ENCODE results near the gene PRKAG2. TPM values are rescaled to one million over a fixed set of nuclear protein-coding genes. Genes with fewer than 3 reads are reported as not detected.

PRKAG2 gene
- total RNA-seq, 1 experiment from 2014 or later, result 28.2 TPM

DNA sequence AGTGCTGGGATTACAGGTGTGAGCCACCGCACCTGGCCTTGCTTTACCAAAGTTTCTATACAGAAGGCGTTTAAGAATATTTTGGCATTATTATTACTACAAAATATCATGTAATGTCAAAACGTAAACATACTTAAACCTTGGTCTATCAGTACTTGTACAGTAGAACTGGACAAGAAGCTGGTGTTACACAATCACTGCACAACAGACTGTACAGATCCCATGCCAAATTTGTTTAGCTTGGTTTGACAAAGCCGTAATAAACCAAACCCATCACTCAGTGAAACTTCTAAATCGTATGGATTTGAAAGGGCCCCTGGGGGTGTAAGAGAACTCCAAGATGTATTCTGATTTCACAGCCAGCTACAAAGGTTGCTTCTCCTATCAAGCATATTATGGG lies 305.4 kb downstream of the PRKAG2 start:
- Histone ChIP-seq H3K27ac (no peak overlapping the region), H3K36me3 (peaks cover 52% of the 10 kb centered on the region), H3K9me3 (replicated peaks) (no peaks in the 10 kb centered on the region), H3K4me1 (replicated peaks) (peaks cover 8% of the 10 kb centered on the region), H3K27me3 (replicated peaks) (no peaks in the 10 kb centered on the region), H3K4me3 (no peak overlapping the region)
- DNase-seq (ENCODE audit: low read depth in 1 of 2, low spot score in 2 of 2), result no peak

DNA sequence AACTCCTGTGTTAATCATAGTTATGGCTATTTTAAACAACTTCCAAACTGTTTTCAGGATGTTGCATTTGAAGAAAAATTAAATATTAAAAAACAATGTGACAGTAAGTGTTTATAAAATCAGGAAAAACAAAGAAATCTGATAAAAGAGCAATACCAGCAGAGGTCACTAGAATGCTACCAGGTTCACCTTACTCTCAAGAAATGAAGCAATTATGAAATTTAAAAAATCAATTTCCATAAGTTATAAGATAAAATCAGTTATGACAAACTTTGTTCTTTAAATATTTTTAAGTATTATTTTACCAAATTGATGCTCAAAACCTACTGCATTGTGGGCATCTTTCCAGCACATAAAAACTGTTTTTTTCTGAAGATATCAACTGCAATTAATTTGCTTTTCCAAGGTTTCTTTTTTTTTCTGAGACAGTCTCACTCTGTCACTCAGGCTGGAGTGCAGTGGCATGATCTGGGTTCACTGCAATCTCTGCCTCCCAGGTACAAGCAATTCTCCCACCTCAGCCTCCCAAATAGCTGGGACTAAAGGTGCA lies 306.5 kb downstream of the PRKAG2 start:
- no peak overlapping the region for H3K4me3 ChIP-seq

GRCh38 chr7:151568956-151569940 lies 307.7 kb downstream of the PRKAG2 start:
- Histone ChIP-seq H3K4me1 (replicated peaks) (peaks cover 14% of the 10 kb centered on the region), H3K9me3 (replicated peaks) (no peaks in the 10 kb centered on the region), H3K4me3 (no peak overlapping the region)

More for the DNA sequence above, 306.5 kb downstream of the PRKAG2 start:
- H3K36me3 ChIP-seq, result peaks cover 59% of the 10 kb centered on the region
- H3K27me3 ChIP-seq (replicated peaks), result no peaks in the 10 kb centered on the region
- DNase-seq (ENCODE audit: low read depth in 1 of 2, low spot score in 2 of 2), result no peak
- peaks cover 13% of the 10 kb centered on the region for H3K4me1 ChIP-seq (replicated peaks)
- no peak overlapping the region for H3K27ac ChIP-seq
- no peaks in the 10 kb centered on the region for H3K9me3 ChIP-seq (replicated peaks)

GRCh38 chr7:151566897-151567320 lies 310.0 kb downstream of the PRKAG2 start:
- H3K9me3 ChIP-seq (replicated peaks), result no peaks in the 10 kb centered on the region
- no peak overlapping the region for H3K4me3 ChIP-seq
- no peak overlapping the region for H3K27ac ChIP-seq
- H3K4me1 ChIP-seq (replicated peaks), result peaks cover 12% of the 10 kb centered on the region
- peaks cover 72% of the 10 kb centered on the region for H3K36me3 ChIP-seq
- peak in 1 of 2 experiments; percentile 23 for DNase-seq (ENCODE audit: low read depth in 1 of 2, low spot score in 2 of 2)
- H3K27me3 ChIP-seq (replicated peaks), result no peaks in the 10 kb centered on the region

More at GRCh38 chr7:151568956-151569940, 307.7 kb downstream of the PRKAG2 start:
- Histone ChIP-seq H3K36me3 (peaks cover 60% of the 10 kb centered on the region), H3K27me3 (replicated peaks) (no peaks in the 10 kb centered on the region), H3K27ac (no peak overlapping the region)
- DNase-seq (ENCODE audit: low read depth in 1 of 2, low spot score in 2 of 2), result peak in 1 of 2 experiments; percentile 7

GRCh38 chr7:151565541-151565940 lies 311.4 kb downstream of the PRKAG2 start:
- no peaks in the 10 kb centered on the region for H3K27me3 ChIP-seq (replicated peaks)
- DNase-seq (ENCODE audit: low read depth in 1 of 2, low spot score in 2 of 2), result peak; percentile 23 to 40
- peaks cover 77% of the 10 kb centered on the region for H3K36me3 ChIP-seq
- H3K9me3 ChIP-seq (replicated peaks), result no peaks in the 10 kb centered on the region
- no peak overlapping the region for H3K27ac ChIP-seq
- no peak overlapping the region for H3K4me3 ChIP-seq
- H3K4me1 ChIP-seq (replicated peaks), result peaks cover 10% of the 10 kb centered on the region

DNA sequence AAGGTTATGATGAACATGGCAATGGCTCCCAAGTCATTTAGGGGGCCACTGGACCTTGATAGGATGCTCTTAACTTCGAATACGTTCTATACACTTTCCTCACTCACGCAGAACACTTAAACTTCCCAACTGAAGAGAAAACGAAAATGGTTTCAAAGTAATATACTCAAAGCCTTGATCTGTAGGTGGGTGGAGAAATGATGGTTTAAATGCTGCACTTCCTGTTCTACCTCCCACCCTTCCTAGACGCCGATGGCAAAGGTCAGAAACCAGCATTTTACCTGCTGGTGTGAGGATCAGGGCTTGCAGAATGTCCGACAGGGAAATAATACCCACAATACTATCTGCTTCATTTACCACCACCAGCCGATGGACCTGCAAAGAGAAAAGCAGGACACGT lies 316.7 kb downstream of the PRKAG2 start:
- Histone ChIP-seq H3K9me3 (replicated peaks) (no peaks in the 10 kb centered on the region), H3K27ac (no peak overlapping the region), H3K27me3 (replicated peaks) (no peaks in the 10 kb centered on the region), H3K4me3 (no peak overlapping the region), H3K36me3 (peaks cover 73% of the 10 kb centered on the region), H3K4me1 (replicated peaks) (peaks cover 12% of the 10 kb centered on the region)
- no peak for DNase-seq (ENCODE audit: low read depth in 1 of 2, low spot score in 2 of 2)

GRCh38 chr7:151559557-151560183 lies 317.2 kb downstream of the PRKAG2 start:
- Histone ChIP-seq H3K4me1 (replicated peaks) (peaks cover 12% of the 10 kb centered on the region; the same call in 1 of the 2 replicates), H3K36me3 (peaks cover 73% of the 10 kb centered on the region), H3K9me3 (replicated peaks) (no peaks in the 10 kb centered on the region), H3K27ac (no peak overlapping the region), H3K27me3 (replicated peaks) (no peaks in the 10 kb centered on the region), H3K4me3 (no peak overlapping the region)
- no peak for DNase-seq (ENCODE audit: low read depth in 1 of 2, low spot score in 2 of 2)

DNA sequence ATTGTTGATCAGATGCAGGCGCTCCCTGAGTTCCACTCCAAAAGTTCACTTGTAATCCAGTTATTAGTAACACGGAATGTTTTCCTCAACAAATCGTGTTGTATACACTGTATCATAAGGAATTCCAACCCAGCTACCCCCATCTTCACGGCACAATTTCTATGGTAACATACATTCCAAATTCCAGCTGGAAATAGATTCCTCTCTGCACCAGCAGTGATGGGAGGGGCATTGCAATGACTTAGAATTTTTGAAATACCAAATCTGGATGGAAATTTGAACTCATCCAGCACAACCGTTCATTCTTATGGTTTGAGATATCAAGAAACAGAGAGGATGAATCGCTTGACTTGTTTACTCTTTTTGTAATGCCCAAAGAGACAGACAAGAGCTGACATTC lies 318.3 kb downstream of the PRKAG2 start:
- peak; percentile 27 to 36 for DNase-seq (ENCODE audit: low read depth in 1 of 2, low spot score in 2 of 2)
- Histone ChIP-seq H3K36me3 (peaks cover 62% of the 10 kb centered on the region), H3K27ac (peak overlapping the region; percentile 26; the same call in 1 of the 2 replicates), H3K27me3 (replicated peaks) (no peaks in the 10 kb centered on the region), H3K4me1 (replicated peaks) (peaks cover 12% of the 10 kb centered on the region; the same call in 1 of the 2 replicates), H3K9me3 (replicated peaks) (no peaks in the 10 kb centered on the region), H3K4me3 (no peak overlapping the region)

DNA sequence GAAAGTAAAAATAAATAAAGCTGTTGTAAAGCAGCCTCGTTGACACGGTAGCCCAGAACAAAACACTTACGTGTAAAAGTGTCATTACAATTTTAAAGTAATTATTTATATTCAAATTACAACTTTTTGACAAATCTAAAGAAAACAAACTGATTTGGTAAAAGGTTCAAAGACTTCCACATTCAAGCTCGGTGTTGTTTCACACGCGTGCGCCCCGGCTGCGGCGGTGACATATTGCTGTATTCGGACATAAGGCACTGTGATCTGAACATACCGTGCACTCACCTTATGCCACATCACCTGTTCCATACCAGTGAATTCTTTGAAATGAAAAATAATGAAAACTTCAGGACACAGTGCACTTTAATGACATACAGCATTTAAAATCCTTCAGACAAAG lies 320.3 kb downstream of the PRKAG2 start:
- Histone ChIP-seq H3K4me1 (replicated peaks) (peaks cover 12% of the 10 kb centered on the region; the same call in 1 of the 2 replicates), H3K9me3 (replicated peaks) (no peaks in the 10 kb centered on the region), H3K4me3 (no peak overlapping the region), H3K36me3 (peaks cover 48% of the 10 kb centered on the region), H3K27me3 (replicated peaks) (no peaks in the 10 kb centered on the region), H3K27ac (no peak overlapping the region)
- DNase-seq (ENCODE audit: low read depth in 1 of 2, low spot score in 2 of 2), result peak in 1 of 2 experiments; percentile 22

DNA sequence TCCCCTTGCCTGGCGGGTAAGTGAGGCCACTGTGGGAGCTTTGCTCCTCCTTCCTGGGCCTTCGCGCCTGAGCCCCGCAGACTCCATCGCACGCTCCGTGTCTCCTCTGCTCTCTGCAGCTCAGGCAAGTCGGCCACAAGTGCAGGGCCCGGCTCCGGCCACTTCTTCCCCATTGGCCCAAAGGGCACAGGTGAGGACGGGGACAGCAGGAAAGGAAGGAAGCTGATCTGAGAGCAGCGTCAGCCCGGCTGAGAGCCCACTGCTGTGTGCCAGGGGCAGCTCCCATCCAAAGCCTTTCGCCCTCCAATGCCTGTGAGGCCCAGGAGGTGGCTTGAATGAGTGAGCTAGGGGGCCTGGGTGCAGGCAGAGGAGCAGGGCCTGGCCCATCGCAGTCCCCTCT lies 323.6 kb downstream of the PRKAG2 start:
- no peak overlapping the region for H3K27ac ChIP-seq
- no peak for DNase-seq (ENCODE audit: low read depth in 1 of 2, low spot score in 2 of 2)
- no peak overlapping the region for H3K4me3 ChIP-seq
- H3K4me1 ChIP-seq (replicated peaks), result peaks cover 6% of the 10 kb centered on the region; the same call in 1 of the 2 replicates
- H3K36me3 ChIP-seq, result peaks cover 16% of the 10 kb centered on the region
- no peaks in the 10 kb centered on the region for H3K27me3 ChIP-seq (replicated peaks)
- H3K9me3 ChIP-seq (replicated peaks), result peaks cover 5% of the 10 kb centered on the region; the same call in 1 of the 2 replicates

DNA sequence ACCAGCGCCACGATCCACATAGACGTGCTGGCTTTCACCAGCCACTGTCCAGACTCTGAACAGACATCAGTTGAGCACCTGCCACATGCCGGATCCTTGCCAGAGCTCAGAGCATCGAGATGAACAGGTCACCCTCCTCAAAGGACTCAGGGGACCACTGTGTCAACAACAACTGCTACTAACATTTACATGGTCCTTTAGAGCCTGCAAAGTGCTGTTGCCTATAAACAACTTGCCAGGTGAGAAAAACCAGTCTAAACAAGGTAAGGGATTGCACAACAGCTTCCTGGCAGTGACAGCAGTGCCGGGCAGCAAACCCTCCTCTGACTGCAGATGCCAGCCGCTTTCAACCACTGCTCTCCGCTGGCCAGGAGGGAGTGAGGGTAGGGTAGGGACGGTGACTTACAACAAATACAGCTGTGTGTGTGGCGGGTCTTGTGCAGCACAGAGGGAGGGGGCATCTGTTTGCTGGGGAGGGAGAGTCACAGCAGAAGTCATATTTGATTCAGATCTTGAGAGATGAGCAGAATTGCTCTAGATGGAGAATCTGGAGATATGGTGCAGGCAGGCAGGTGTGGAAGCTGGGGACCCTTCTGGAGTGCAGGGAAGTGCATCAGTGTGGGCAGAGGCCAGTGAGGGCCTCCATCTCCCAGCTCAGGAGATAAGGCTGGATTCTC lies 324.4 kb downstream of the PRKAG2 start:
- H3K9me3 ChIP-seq (replicated peaks), result peaks cover 5% of the 10 kb centered on the region; the same call in 1 of the 2 replicates
- no peak for DNase-seq (ENCODE audit: low read depth in 1 of 2, low spot score in 2 of 2)
- peaks cover 10% of the 10 kb centered on the region for H3K36me3 ChIP-seq
- no peak overlapping the region for H3K27ac ChIP-seq
- H3K4me3 ChIP-seq, result no peak overlapping the region
- H3K4me1 ChIP-seq (replicated peaks), result 0 out of 2 replicates have a peak, but pooled peaks cover 3% of the 10 kb centered on the region
- H3K27me3 ChIP-seq (replicated peaks), result no peaks in the 10 kb centered on the region

GRCh38 chr7:151551820-151552219 lies 325.1 kb downstream of the PRKAG2 start:
- no peak for DNase-seq (ENCODE audit: low read depth in 1 of 2, low spot score in 2 of 2)
- Histone ChIP-seq H3K36me3 (peaks cover 7% of the 10 kb centered on the region), H3K9me3 (replicated peaks) (peaks cover 5% of the 10 kb centered on the region; the same call in 1 of the 2 replicates), H3K27me3 (replicated peaks) (no peaks in the 10 kb centered on the region), H3K4me1 (replicated peaks) (0 out of 2 replicates have a peak, but pooled peaks cover 3% of the 10 kb centered on the region), H3K4me3 (no peak overlapping the region), H3K27ac (no peak overlapping the region)

DNA sequence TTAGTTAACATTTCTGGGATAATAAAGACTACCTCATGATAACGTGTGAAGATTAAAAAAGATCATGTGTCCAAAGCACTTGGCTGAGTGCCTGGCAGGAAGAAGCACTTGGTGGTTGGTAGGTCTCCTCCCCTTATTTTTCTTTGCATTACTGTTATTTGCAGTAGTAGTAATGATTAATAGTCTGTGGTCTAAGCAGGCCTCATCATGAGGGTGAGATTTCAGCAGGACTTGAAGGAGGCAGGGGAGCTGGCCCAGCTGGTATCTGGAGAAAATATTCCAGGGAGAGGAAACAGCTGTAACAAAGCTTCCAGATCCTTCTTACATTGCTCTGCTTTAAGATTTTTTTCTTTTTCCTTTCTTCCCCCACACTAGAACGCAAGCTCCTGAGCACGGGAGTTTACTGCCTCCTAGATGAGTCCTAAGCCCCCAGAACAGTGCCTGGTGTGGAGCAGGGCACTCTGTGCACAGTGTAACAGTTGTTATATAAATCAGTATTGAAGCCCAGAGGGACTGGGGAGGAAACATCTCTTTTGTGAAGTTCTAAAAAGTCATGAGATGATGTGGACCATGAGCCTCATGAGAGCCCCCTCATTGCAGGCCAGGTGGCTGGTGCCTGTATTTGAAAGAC lies 326.1 kb downstream of the PRKAG2 start:
- no peak for DNase-seq (ENCODE audit: low read depth in 1 of 2, low spot score in 2 of 2)
- Histone ChIP-seq H3K4me1 (replicated peaks) (0 out of 2 replicates have a peak, but pooled peaks cover 3% of the 10 kb centered on the region), H3K27me3 (replicated peaks) (no peaks in the 10 kb centered on the region), H3K36me3 (peaks cover 5% of the 10 kb centered on the region), H3K27ac (no peak overlapping the region), H3K9me3 (replicated peaks) (peaks cover 5% of the 10 kb centered on the region; the same call in 1 of the 2 replicates), H3K4me3 (no peak overlapping the region)
